NB4 (cell line): Measurements from ENCODE around the gene NTM.
"Not testable (repeated sequence)": the region's sequence is repeated elsewhere in the genome, so short reads cannot be mapped to it uniquely, and the experiment has no call there.

Source experiments
- DNase-seq: peaks from one replicate; pipeline ENCODE4 v3.0.0; 2010; ENCODE audit warnings: low read depth
- H3K4me3 ChIP-seq: one replicate; pipeline ENCODE4 v1.5.1; 2011; ENCODE audit warnings: mild to moderate bottlenecking, low read depth, low read length, moderate library complexity
- MYC ChIP-seq: IDR thresholded peaks from 2 replicates; pipeline ENCODE4 v1.6.1; 2011; ENCODE audit warnings: low read depth, low read length
- POLR2A ChIP-seq: IDR thresholded peaks from 2 replicates; pipeline ENCODE4 v1.6.1; 2011; ENCODE audit warnings: mild to moderate bottlenecking; ENCODE audit not compliant: insufficient read length; ENCODE audit errors: extremely low read depth
- TF ChIP-seq, protein P1 (sequence below): IDR thresholded peaks from 2 replicates; pipeline ENCODE4 v1.6.1; 2011; ENCODE audit warnings: low read depth, low read length
- TF ChIP-seq, protein P2 (sequence below): IDR thresholded peaks from one replicate; pipeline ENCODE4 v1.5.1; 2012; ENCODE audit warnings: low read depth, low read length

Gene NTM

DNA sequence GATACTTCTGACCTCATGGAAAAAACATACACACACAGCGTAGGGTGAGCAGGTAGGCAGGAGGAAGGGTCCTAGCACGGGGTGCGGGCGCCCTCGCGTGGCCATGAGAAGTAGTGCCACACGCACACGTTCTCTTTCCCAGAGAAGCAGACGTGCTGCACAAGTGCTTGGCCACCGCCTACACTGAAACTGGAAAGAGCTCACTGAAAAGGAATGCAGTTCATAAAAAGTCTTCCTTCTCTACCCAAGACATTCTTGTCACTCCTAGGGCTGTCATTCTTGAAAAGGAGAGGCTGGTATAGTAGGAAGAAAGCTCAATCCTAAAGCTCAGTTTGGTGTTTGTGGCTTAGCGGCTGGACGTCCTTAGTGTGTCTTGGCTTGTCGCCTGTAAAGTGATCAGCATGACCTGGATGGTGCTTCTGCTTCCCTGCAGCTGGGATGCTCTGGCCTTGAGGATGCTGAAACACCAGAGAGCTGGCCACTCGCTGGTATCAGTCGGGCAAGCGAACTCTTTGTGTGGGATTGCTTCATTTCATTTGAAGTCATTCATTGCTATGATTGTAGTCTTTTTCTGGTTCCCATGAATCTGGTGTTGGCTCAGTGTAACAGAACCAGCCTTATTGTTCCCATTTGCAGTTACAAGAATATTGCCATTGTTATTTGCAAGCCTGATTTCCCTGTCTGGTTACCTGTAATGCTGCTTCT is 303.8 kb downstream of the NTM start:
- peak; percentile 64 for DNase-seq
- TF ChIP-seq, protein P1, sequence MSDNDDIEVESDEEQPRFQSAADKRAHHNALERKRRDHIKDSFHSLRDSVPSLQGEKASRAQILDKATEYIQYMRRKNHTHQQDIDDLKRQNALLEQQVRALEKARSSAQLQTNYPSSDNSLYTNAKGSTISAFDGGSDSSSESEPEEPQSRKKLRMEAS: peak; percentile 80; the same call in 1 of the 2 replicates
- TF ChIP-seq MYC (no peak), POLR2A (no peak)
- TF ChIP-seq, protein P2, sequence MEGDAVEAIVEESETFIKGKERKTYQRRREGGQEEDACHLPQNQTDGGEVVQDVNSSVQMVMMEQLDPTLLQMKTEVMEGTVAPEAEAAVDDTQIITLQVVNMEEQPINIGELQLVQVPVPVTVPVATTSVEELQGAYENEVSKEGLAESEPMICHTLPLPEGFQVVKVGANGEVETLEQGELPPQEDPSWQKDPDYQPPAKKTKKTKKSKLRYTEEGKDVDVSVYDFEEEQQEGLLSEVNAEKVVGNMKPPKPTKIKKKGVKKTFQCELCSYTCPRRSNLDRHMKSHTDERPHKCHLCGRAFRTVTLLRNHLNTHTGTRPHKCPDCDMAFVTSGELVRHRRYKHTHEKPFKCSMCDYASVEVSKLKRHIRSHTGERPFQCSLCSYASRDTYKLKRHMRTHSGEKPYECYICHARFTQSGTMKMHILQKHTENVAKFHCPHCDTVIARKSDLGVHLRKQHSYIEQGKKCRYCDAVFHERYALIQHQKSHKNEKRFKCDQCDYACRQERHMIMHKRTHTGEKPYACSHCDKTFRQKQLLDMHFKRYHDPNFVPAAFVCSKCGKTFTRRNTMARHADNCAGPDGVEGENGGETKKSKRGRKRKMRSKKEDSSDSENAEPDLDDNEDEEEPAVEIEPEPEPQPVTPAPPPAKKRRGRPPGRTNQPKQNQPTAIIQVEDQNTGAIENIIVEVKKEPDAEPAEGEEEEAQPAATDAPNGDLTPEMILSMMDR: peak; percentile 89
- H3K4me3 ChIP-seq: no peak overlapping the region

DNA sequence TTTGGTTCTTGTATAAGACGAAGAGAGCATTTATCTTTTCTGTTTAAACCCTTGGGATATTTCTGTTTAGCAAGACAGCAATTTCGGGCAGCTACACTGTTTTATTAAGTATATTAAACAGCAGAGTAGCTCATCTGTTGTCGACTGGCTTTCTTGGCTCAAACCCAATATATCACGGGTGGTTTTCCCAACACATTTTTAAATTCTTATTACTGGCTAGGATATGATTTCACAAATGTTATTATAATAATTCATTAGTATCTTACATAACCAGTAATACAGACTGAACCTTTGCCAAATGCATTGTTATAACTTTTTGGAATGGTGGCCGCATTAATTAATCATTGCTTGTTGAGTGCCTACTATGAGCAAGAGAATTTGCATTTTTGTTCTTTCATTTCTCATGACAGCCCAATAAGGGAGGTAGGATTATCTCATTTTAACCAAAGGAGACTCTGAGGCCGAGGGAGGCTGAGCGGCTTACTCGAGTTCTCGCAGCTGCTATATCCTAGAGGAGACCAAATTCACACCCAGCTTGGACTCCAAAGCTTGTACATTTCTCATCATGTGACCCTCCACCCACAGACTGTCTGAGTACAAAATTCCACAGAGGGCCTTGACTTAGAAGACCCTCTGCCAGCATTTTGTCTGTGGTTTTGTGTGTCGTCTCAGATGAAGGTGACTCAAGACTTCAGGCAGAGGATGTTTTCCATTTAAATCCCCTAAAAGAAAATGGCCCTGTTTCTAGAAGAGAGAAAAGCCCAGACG is 304.9 kb downstream of the NTM start:
- H3K4me3 ChIP-seq: no peak overlapping the region
- TF ChIP-seq, protein P1: no peak
- DNase-seq: no peak

DNA sequence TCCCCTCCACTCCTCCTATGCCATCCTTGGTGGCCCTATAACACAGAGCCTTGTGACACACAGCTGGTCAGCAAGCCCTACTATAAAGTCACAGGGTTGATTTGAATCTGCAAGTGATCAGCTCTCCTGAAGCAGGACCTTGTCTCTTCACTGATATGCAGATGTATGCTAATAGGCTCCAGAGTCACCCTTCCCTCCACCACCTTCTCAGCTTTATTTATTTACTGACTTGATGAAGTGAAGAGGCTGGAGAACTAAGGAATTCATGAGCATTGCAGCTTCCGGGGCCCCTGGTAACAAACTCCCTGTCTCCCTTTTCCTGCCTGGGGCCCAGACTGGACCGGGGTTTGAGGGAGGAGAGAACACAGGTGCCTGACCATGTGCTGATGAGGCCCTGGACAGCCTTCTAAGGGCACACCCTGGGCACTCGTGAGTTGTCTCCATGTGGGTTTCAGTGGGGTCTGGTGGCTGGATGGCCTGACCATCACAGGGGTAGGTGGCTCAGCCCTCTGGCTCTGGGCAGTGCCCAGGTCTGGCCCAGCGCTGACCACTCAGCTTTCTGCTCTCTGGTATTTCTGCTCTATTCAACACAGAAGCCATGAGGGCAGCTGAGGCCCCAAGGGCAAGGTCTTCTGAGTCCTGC is 307.5 kb downstream of the NTM start:
- no peak overlapping the region for H3K4me3 ChIP-seq
- DNase-seq: no peak
- TF ChIP-seq, protein P1: no peak
- TF ChIP-seq, protein P2: no peak
- TF ChIP-seq MYC: no peak
- no peak for TF ChIP-seq POLR2A

DNA sequence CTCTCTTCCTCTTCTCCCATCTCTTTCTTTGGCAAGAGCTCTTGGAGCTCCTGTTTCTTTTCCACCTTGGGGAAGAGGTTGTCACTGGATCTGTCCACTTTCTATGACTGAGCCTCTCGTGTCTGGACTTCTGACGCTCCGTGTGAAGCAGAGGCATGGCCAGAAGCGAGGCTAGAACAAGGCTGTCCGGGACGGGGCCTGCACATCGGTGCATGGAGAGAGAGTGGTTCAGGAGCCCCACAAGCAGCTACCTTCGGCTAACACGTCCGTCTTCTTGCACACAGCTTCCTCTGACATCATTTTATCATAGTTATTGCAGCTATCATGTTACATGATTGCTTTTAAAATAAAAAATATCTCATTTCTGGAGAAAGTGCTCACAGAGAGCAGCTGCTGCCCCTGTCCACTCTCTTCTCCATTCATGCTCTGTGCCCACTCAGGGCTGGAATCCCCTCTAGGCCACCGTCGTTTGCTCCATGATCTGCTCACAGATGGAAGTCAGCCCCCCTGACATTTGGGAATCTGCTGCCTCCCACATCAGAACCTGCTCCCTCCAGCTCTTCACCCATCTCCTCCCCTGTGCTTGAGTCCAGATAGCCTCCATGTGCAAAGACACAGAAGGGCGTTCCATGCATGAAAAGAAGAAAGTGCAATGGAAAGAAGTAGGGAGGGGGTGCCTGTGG is 308.4 kb downstream of the NTM start:
- H3K4me3 ChIP-seq: no peak overlapping the region
- TF ChIP-seq, protein P1: no peak
- TF ChIP-seq POLR2A (no peak), MYC (no peak)
- TF ChIP-seq, protein P2: no peak
- no peak for DNase-seq

DNA sequence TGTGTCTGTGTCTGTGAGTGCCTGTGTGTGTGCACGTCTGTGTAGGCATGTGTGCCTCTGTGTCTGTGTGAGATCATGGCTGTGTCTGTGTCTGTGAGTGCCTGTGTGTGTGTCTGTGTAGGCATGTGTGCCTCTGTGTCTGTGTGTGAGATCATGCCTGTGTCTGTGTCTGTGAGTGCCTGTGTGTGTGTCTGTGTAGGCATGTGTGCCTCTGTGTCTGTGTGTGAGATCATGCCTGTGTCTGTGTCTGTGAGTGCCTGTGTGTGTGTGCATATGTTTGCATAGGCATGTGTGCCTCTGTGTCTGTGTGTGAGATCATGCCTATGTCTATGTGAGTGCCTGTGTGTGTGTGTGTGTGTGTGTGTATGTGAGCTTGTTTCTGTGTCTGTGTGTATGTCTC is 310.0 kb downstream of the NTM start:
- DNase-seq, H3K4me3 ChIP-seq: not testable (repeated sequence)

DNA sequence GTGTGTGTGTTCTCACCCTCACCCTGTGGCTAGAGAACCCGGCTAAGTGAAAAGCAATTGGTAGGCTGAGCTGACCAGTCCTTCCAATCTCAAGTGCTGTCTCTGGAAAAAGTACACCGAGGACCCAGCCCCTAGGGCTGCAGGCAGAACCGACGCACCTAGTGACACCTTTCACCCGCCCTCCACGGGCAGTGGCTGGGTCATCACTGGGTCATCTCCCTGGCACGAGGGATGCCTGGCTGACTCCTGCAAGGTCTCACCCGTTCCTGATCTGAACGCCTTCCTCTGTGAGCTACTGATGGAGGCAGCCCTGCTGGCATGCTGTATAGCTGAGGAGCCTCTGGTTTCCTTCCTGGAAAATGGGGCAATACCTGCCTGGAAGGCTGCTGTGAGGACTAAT is 311.5 kb downstream of the NTM start:
- no peak for DNase-seq
- TF ChIP-seq, protein P1: no peak
- no peak for TF ChIP-seq MYC
- no peak for TF ChIP-seq POLR2A
- TF ChIP-seq, protein P2: no peak
- H3K4me3 ChIP-seq: no peak overlapping the region
